K562 (cell line): ENCODE measurements around the gene SP4. TPM values are rescaled to one million over a fixed set of nuclear protein-coding genes. Genes with fewer than 3 reads are reported as not detected.

Experiments used
- BRD4 ChIP-seq: fragments of 200-600 bp; sonication (generic); IDR thresholded peaks from 2 replicates; pipeline ENCODE4 v1.6.1; 2017; ENCODE audit warnings: inconsistent platforms
- GTF2A2 ChIP-seq: IDR thresholded peaks from 2 replicates; pipeline ENCODE4 v1.6.1; 2016; ENCODE audit warnings: mild to moderate bottlenecking, missing genetic modification characterization, missing compliant biosample characterization
- HIVEP1 ChIP-seq: fragments of 250-450 bp; sonication (Bioruptor Pico); IDR thresholded peaks from 2 replicates; pipeline ENCODE4 v1.4.0; 2020; ENCODE audit warnings: mild to moderate bottlenecking
- IRF2 ChIP-seq: sonication (generic); formaldehyde crosslinking; IDR thresholded peaks from 2 replicates; pipeline ENCODE4 v1.8.1; 2022; ENCODE audit warnings: mild to moderate bottlenecking, missing genetic modification reagents
- KLF6 ChIP-seq: fragments of 250-450 bp; sonication (Bioruptor Pico); IDR thresholded peaks from 2 replicates; pipeline ENCODE4 v1.4.0; 2020; ENCODE audit warnings: mild to moderate bottlenecking, moderate library complexity, borderline replicate concordance
- MBD2 ChIP-seq: sonication (generic); IDR thresholded peaks from 2 replicates; pipeline ENCODE4 v1.6.1; 2016; ENCODE audit warnings: low read depth, borderline replicate concordance
- MCM5 ChIP-seq: fragments of 450-650 bp; IDR thresholded peaks from 2 replicates; pipeline ENCODE4 v1.6.1; 2016; ENCODE audit warnings: low read depth
- MIER1 ChIP-seq: fragments of 450-650 bp; IDR thresholded peaks from 2 replicates; pipeline ENCODE4 v1.6.1; 2016; ENCODE audit warnings: antibody characterized with exemption, mild to moderate bottlenecking, low read depth
- NCOA4 ChIP-seq: fragments of 450-650 bp; IDR thresholded peaks from 2 replicates; pipeline ENCODE4 v1.6.1; 2018; ENCODE audit warnings: mild to moderate bottlenecking; ENCODE audit not compliant: partially characterized antibody
- NFE2 ChIP-seq: IDR thresholded peaks from 2 replicates; pipeline ENCODE4 v1.6.1; 2014; ENCODE audit warnings: antibody characterized with exemption, low read depth
- PHB2 ChIP-seq: fragments of 450-650 bp; IDR thresholded peaks from 2 replicates; pipeline ENCODE4 v1.6.1; 2017; ENCODE audit warnings: low read depth
- PML ChIP-seq: IDR thresholded peaks from 2 replicates; pipeline ENCODE4 v1.6.1; 2012; ENCODE audit warnings: low read length, inconsistent platforms
- RBFOX2 ChIP-seq: fragments of 200-400 bp; formaldehyde crosslinking; IDR thresholded peaks from 2 replicates; pipeline ENCODE4 v1.6.1; 2017; ENCODE audit warnings: low read depth, mild to moderate bottlenecking, low read length, moderate library complexity
- SMAD3 ChIP-seq: fragments of 450-650 bp; formaldehyde crosslinking; conservative IDR thresholded peaks from 2 replicates; pipeline ENCODE4 v1.4.0; 2020; ENCODE audit warnings: mild to moderate bottlenecking
- TBL1XR1 ChIP-seq, 2 experiments: IDR thresholded peaks; 2 replicates each; pipeline ENCODE4 v1.6.1; 2012; ENCODE audit warnings: improper control_type of control experiment in 2 of 2, low read length in 2 of 2, mild to moderate bottlenecking in 1 of 2
- TRIM24 ChIP-seq, 2 experiments: fragments of 450-650 bp; IDR thresholded peaks; 2 replicates each; pipeline ENCODE4 v1.6.1; 2016
- ZBTB7A ChIP-seq: IDR thresholded peaks from 2 replicates; pipeline ENCODE4 v1.6.1; 2011; ENCODE audit warnings: low read depth, mild to moderate bottlenecking, low read length, moderate library complexity, borderline replicate concordance; ENCODE audit not compliant: control insufficient read depth
- ZNF124 ChIP-seq: sonication (generic); formaldehyde crosslinking; IDR thresholded peaks from 2 replicates; pipeline ENCODE4 v1.8.1; 2022; ENCODE audit warnings: missing genetic modification reagents
- ZNF699 ChIP-seq: fragments of 250-450 bp; sonication (Bioruptor Pico); IDR thresholded peaks from 2 replicates; pipeline ENCODE4 v1.8.0; 2021; ENCODE audit warnings: mild to moderate bottlenecking, moderate library complexity; ENCODE audit not compliant: insufficient replicate concordance
- polyA plus RNA-seq, 8 experiments: library from polyadenylated mRNA; depleted of rRNA in 4 of 8; stranded (reverse) in 5 of 8; unstranded in 3 of 8; fragments of >200 nt; fragmentation: Nextera tagmentation in 2 of 8; fragmentation: Illumina TruSeq in 1 of 8; extraction: Ambion mirVana in 2 of 8; extraction: Trizol in 1 of 8; gene quantifications; 2 replicates each; pipeline versions ENCODE4 v1.2.1 to v1.2.3, GENCODE V29; 2011 to 2014; ENCODE audit warnings: inconsistent platforms in 1 of 8, missing spikeins in 1 of 8
- total RNA-seq, 7 experiments: library from RNA; depleted of rRNA in 6 of 7; stranded (reverse); fragments of >200 nt in 6 of 7; fragmentation: Illumina TruSeq in 2 of 7; extraction: Trizol in 2 of 7; gene quantifications; 2 replicates each; pipeline versions ENCODE4 v1.2.1 to v1.2.3, GENCODE V29; 2011 to 2021; ENCODE audit warnings: low replicate concordance in 1 of 7
- TF ChIP-seq, protein P1 (sequence below): fragments of 450-650 bp; IDR thresholded peaks from 2 replicates; pipeline ENCODE4 v1.6.1; 2017; ENCODE audit warnings: antibody characterized with exemption
- TF ChIP-seq, protein P2 (sequence below): fragments of 450-650 bp; IDR thresholded peaks from 2 replicates; pipeline ENCODE4 v1.6.1; 2016; ENCODE audit warnings: borderline replicate concordance
- TF ChIP-seq, protein P3 (sequence below): fragments of 250-450 bp; sonication (Bioruptor Pico); IDR thresholded peaks from 2 replicates; pipeline ENCODE4 v1.5.0; 2020; ENCODE audit warnings: mild to moderate bottlenecking
- TF ChIP-seq, protein P4 (sequence below): fragments of 250-450 bp; sonication (Bioruptor Pico); IDR thresholded peaks from 2 replicates; pipeline ENCODE4 v1.5.0; 2022; ENCODE audit warnings: mild to moderate bottlenecking

SP4 gene
- total and polyA plus RNA-seq, 9 of the 15 experiments (the other 6 are each of a cell fraction or from before 2014, with no cell fraction given) = 2.4 to 9.4 (median 4.5) TPM

DNA sequence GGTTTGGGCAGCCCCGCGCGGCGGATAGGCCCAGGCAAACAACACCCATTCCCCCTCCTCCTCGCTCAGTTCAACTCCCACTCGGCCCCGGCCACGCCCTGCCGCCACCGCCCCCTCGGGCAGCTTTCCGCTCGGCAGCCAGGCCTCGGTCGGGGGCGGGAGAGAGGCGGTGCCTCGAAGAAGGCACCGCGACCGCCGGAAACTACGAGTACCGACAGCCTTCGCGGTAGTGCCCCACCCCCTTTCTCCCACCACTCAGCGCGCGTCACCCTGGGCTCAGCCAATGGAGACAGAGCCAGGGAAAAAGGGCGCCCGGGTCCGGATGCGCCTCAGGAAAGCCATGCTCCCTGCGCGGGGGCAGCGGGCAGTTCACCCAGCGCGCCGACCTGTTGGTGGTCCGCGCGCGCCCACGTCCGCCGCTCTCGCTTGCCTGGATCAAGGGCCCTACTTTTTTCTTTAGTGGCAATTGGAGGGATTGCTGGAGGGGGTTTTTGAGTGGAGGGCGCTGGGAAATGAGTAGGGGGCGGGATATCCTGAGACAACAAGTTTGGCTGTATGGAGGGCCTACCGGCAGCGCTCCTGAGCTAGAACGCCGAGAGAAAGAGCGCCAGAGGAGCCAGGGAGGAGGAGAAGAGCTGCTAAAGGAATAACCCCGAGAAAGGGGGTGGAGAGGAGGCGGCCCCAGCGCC is 557 bp upstream of the SP4 start (continued):
- 0 out of 2 replicates have a peak, but pooled peaks have one; percentile 74 for TF ChIP-seq PML
- peak; percentile 46; the same call in 1 of the 2 replicates for TF ChIP-seq ZBTB7A
- TF ChIP-seq HIVEP1 (CRISPR knock-in tag) = no peak
- TF ChIP-seq MCM5 = no peak
- no peak for TF ChIP-seq MIER1
- TF ChIP-seq MBD2 = peak; percentile 82
- TF ChIP-seq, protein P1, sequence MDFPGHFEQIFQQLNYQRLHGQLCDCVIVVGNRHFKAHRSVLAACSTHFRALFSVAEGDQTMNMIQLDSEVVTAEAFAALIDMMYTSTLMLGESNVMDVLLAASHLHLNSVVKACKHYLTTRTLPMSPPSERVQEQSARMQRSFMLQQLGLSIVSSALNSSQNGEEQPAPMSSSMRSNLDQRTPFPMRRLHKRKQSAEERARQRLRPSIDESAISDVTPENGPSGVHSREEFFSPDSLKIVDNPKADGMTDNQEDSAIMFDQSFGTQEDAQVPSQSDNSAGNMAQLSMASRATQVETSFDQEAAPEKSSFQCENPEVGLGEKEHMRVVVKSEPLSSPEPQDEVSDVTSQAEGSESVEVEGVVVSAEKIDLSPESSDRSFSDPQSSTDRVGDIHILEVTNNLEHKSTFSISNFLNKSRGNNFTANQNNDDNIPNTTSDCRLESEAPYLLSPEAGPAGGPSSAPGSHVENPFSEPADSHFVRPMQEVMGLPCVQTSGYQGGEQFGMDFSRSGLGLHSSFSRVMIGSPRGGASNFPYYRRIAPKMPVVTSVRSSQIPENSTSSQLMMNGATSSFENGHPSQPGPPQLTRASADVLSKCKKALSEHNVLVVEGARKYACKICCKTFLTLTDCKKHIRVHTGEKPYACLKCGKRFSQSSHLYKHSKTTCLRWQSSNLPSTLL = no peak
- no peak for TF ChIP-seq NFE2
- TF ChIP-seq, protein P2, sequence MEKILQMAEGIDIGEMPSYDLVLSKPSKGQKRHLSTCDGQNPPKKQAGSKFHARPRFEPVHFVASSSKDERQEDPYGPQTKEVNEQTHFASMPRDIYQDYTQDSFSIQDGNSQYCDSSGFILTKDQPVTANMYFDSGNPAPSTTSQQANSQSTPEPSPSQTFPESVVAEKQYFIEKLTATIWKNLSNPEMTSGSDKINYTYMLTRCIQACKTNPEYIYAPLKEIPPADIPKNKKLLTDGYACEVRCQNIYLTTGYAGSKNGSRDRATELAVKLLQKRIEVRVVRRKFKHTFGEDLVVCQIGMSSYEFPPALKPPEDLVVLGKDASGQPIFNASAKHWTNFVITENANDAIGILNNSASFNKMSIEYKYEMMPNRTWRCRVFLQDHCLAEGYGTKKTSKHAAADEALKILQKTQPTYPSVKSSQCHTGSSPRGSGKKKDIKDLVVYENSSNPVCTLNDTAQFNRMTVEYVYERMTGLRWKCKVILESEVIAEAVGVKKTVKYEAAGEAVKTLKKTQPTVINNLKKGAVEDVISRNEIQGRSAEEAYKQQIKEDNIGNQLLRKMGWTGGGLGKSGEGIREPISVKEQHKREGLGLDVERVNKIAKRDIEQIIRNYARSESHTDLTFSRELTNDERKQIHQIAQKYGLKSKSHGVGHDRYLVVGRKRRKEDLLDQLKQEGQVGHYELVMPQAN = peak; percentile 91
- no peak for TF ChIP-seq IRF2 (CRISPR knock-in tag)
- no peak for TF ChIP-seq PHB2
- TF ChIP-seq RBFOX2 = peak; percentile 98
- TF ChIP-seq, protein P3, sequence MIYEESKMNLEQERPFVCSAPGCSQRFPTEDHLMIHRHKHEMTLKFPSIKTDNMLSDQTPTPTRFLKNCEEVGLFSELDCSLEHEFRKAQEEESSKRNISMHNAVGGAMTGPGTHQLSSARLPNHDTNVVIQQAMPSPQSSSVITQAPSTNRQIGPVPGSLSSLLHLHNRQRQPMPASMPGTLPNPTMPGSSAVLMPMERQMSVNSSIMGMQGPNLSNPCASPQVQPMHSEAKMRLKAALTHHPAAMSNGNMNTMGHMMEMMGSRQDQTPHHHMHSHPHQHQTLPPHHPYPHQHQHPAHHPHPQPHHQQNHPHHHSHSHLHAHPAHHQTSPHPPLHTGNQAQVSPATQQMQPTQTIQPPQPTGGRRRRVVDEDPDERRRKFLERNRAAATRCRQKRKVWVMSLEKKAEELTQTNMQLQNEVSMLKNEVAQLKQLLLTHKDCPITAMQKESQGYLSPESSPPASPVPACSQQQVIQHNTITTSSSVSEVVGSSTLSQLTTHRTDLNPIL = no peak
- TF ChIP-seq KLF6 = no peak
- no peak for TF ChIP-seq TBL1XR1 (IDR thresholded peaks at IDR 0.05; ENCODE audit: low read length in 2 of 2)
- TF ChIP-seq ZNF124 (CRISPR knock-in tag) = no peak
- no peak for TF ChIP-seq SMAD3 (CRISPR knock-in tag)
- TF ChIP-seq BRD4 = no peak
- TF ChIP-seq ZNF699 (CRISPR knock-in tag) = no peak
- TF ChIP-seq, protein P4, sequence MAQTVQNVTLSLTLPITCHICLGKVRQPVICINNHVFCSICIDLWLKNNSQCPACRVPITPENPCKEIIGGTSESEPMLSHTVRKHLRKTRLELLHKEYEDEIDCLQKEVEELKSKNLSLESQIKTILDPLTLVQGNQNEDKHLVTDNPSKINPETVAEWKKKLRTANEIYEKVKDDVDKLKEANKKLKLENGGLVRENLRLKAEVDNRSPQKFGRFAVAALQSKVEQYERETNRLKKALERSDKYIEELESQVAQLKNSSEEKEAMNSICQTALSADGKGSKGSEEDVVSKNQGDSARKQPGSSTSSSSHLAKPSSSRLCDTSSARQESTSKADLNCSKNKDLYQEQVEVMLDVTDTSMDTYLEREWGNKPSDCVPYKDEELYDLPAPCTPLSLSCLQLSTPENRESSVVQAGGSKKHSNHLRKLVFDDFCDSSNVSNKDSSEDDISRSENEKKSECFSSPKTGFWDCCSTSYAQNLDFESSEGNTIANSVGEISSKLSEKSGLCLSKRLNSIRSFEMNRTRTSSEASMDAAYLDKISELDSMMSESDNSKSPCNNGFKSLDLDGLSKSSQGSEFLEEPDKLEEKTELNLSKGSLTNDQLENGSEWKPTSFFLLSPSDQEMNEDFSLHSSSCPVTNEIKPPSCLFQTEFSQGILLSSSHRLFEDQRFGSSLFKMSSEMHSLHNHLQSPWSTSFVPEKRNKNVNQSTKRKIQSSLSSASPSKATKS (CRISPR knock-in tag) = no peak
- peak; percentile 28 for TF ChIP-seq NCOA4
- TF ChIP-seq GTF2A2 = no peak
- TF ChIP-seq TRIM24 (IDR thresholded peaks at IDR 0.05) = peak in 1 of 2 experiments; percentile 20; a peak in 1 of 4 replicates
